LNCAP (cell line): ENCODE measurements around the gene OARD1.

Source experiments
- TF ChIP-seq, protein P1 (sequence below): fragments of 450-650 bp; IDR thresholded peaks from 2 replicates; pipeline ENCODE4 v1.5.1; 2017; ENCODE audit warnings: mild to moderate bottlenecking

OARD1 gene

DNA sequence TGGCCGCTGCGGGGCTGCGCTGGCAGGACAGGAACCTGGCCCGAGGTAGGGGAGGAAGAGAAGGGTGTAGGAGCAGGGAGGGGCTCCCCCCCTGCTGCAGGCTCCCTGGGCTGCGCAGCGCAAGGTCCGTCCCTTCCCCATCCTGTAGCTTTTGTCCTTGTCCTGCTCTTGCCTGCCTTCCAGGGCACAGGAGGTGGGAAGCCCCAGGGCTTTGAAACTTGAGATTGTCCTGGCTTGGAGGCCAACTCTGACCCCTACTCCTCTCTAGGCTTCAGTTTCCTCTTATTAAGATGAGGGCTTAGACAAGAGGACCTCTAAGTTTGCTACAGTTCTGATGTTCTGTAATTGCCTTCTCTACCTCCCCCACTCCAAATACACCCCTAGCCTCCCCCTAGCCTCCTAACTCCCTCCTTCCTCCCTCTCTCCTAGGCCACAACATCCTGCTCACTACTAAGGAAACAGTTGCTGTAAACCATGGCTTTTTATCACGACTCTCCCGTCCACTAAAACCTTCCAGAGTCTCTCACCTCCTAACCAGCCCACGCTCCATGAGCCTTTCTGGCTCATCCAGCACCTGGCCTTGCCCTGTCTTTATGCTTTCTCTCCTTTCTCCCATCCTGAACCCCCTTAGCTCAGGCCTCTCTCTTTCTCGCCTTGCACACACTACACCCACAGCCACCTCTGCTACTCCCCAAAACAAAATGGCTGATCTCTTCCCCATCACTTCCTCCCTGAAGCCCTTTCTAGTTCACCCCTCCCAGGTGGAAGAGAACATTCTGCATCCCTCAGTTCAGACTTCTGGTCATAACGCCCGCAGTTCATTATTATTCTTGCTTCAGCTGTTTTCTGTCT lies 43.4 kb downstream of the OARD1 start:
- TF ChIP-seq, protein P1, sequence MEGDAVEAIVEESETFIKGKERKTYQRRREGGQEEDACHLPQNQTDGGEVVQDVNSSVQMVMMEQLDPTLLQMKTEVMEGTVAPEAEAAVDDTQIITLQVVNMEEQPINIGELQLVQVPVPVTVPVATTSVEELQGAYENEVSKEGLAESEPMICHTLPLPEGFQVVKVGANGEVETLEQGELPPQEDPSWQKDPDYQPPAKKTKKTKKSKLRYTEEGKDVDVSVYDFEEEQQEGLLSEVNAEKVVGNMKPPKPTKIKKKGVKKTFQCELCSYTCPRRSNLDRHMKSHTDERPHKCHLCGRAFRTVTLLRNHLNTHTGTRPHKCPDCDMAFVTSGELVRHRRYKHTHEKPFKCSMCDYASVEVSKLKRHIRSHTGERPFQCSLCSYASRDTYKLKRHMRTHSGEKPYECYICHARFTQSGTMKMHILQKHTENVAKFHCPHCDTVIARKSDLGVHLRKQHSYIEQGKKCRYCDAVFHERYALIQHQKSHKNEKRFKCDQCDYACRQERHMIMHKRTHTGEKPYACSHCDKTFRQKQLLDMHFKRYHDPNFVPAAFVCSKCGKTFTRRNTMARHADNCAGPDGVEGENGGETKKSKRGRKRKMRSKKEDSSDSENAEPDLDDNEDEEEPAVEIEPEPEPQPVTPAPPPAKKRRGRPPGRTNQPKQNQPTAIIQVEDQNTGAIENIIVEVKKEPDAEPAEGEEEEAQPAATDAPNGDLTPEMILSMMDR: no peak

DNA sequence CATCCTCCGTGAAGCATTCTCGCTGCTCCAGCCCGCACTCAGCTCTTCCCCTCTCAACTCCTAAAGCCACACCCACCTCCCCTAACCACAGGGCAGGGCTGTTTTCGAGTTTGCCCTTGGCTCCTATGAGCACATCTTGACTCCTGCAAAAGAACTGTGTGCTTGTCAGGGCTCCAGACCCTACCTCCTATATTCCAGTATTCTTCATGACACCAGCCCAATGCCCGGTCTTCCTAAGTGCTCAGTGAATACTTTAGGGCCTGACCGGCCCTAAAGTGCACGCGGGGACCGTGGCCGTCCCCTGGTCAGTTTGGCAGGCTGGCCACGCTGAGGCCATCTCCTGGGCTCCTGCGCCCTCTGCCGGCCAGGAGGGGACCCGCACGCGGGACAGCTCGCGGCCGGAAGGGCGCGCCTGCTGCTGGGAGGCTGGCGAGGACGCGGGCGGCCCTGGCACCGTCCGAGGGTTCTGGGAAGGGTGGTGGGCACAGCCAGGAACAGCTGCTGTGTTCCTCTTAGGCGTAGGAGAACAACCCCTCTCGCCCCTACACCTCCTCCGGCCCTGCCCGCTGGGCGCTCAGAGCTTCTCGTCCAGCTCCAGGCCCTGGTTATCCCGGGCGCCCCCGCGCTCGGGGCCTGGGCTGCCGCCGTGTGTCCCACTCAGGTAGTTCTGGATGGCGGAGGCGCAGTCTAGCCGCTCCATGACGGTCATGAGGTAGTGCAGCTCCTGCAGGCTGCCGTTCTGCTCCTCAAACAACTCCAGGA lies 44.2 kb downstream of the OARD1 start:
- TF ChIP-seq, protein P1: peak; percentile 94

DNA sequence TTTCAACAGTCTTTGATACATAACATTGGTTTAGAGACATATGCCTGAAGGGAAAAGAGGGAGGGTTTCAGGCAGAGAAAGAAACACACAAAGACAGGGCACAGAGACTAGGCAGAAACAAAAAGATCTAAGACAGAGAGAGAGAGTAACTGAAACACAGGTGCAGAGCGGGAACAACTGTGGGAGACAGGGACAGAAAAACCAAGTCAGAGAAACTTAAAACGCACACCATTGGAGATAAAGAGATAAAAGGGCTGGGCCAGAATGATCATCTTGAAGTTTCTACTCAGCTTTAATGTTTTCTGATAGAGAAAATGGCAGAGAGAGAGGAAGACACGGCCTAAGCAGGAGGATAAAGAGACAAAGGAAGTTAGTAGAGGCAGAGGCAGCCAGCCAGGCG lies 44.9 kb downstream of the OARD1 start:
- TF ChIP-seq, protein P1: no peak

DNA sequence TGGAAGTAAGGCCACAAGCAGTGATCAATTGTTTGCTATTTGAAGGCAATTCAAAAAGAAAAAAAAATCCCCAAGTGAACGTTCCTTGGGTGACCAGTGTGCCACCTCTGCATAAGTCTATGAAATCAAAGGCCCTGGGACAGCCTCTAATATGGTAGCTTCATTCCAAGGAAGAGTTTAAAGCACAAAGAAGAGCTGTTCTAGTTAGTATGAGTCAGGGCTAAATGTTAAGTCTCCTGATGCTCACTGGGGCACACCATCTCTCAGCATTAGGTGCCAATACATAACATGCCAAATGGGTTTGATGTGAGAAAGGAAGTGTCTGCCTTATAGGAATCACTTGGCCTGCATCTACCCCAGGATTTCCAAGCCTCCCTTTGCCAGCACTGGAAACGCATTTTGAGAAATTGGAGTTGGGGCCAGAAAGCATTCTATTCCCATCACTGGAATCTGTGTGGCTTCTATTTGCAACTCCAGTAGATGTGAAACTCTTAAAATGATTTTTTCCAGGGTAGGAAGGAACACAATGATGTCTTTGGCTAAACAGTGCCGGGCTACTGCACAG lies 46.1 kb downstream of the OARD1 start:
- TF ChIP-seq, protein P1: no peak

DNA sequence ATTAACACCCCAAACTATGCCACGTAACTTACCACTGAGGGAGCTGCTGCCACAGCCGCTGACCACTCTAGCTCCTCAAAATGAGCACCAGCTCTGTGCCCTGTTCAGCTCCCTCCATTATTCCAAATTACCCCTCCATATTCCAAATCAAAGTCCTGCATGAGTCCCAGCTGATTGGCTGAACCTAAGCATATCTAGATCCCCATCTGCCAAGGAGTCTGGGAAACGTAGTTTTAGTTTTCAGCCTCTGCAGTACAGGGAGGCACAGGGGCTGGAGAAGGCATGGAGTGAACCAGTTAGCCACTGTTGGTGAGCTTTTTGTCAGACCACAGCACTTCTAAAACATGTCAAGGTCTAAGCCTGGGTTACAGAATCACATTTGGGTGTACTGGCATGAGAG lies 49.0 kb downstream of the OARD1 start:
- TF ChIP-seq, protein P1: no peak

DNA sequence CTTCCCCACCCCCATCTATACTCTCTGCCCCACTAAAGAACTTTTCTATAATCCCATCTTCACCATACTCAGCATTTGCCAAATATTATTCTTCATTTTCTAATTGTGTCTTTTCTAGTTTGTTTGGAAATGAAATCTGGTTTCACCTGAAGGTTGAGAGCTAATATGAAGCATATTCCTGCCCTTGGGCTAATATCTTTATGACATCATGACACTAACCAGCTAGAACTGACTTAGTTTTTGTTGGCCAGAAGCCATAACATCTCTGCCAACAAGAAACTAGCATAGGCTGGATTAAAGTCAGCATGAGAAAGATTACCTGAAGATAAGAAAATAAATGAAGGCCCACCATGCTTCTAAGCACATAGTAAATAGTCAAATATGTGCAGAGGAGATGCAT lies 49.9 kb downstream of the OARD1 start:
- TF ChIP-seq, protein P1: no peak

DNA sequence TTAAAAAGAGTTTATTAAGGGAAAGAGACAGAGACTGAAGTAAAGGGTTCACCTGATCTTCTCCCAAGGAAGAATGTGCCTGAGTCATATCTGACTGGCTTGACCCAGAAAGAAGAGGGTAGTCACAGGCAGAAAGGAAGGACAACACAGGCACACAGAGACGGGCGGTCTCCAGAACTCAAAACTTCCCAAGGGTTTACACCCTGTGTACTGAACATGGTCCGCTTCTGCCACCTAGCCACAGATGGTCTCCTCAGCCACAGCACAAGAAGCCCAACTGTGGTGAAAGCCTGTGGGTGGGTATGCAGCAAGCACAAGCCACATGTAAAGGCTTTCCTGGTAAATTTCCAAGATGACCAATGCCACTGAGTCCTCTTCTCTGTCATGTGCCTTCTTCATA lies 50.3 kb downstream of the OARD1 start:
- TF ChIP-seq, protein P1: peak; percentile 39; the same call in 1 of the 2 replicates
